Urothelium cell line (cell line): ENCODE measurements around the gene SRSF4.

Source experiments
- DNase-seq: peaks from one replicate; pipeline ENCODE4 v3.0.0; 2011; ENCODE audit warnings: low spot score, mixed read lengths
- FAIRE-seq: peaks from 2 replicates; lab custom pipeline; 2011; peaks lifted over from hg19 to GRCh38; lab: Jason Lieb, UNC

Gene SRSF4

DNA sequence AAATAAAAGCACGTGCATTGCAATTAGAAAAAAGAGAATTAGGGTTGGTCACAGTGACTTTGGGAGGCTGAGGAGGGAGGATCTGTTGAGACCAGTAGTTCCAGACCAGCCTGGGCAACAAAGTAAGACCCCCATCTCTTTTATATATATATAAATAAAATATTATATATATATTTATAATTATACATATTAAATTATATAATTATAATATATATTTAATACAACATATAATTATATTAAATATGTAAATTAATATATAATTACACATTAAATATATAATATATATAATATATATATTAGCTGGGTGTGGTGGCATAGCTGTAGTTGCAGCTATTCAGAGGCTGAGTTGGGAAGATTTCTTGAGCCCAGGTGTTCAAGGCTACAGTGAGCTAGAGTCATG, 81.2 kb downstream of the SRSF4 start:
- DNase-seq (no peak), FAIRE-seq (no peak)

- no peak for FAIRE-seq
- no peak for DNase-seq
Observed at GRCh38 chr1:29099286-29099685, 82.4 kb downstream of the SRSF4 start.
